Keratinocyte (primary cell): ENCODE data around the gene CHAC1.

ENCODE experiments used
- CTCF ChIP-seq, 3 experiments: IDR thresholded peaks in 1 of 3; conservative IDR thresholded peaks in 1 of 3; optimal IDR thresholded peaks in 1 of 3; 2 replicates in 2 of 3; 3 replicates in 1 of 3; pipeline versions ENCODE3 to v1.5.1; 2011; ENCODE audit warnings: low read length in 3 of 3, mild to moderate bottlenecking in 3 of 3, moderate library complexity in 2 of 3, control low read depth in 1 of 3, inconsistent platforms in 1 of 3; ENCODE audit not compliant: insufficient read depth in 2 of 3; ENCODE audit errors: extremely low read depth in 1 of 3
- EZH2 ChIP-seq: IDR thresholded peaks from one replicate; pipeline ENCODE4 v1.6.1; 2012; ENCODE audit warnings: inconsistent platforms, mild to moderate bottlenecking, low read length, moderate library complexity

- TF ChIP-seq CTCF (optimal IDR thresholded peaks at IDR 0.05 in 1 of 3, IDR thresholded peaks at IDR 0.05 in 1 of 3, conservative IDR thresholded peaks at IDR 0.05 in 1 of 3; ENCODE audit: extremely low read depth in 1 of 3, insufficient read depth in 2 of 3, low read length in 3 of 3) (no peak), EZH2 (no peak)
Measured at GRCh38 chr15:40988156-40988555, 34.9 kb downstream of the CHAC1 start.
